ENCODE measurements around the gene TMEM63C. TPM values are rescaled to one million over a fixed set of nuclear protein-coding genes. Genes with fewer than 3 reads are reported as not detected.

TMEM63C gene
- total RNA-seq, 1 experiment from 2014 or later = 5.7 TPM

GRCh38 chr14:77246784-77247183 is 65.2 kb downstream of the TMEM63C start:
- Histone ChIP-seq H3K9me3 (ENCODE audit: control insufficient read depth in 1 of 2, insufficient read depth in 1 of 2, low read depth in 1 of 2, low read length in 2 of 2) (no peaks in the 10 kb centered on the region), H3K79me2 (ENCODE audit: insufficient read depth, low read length) (no peaks in the 10 kb centered on the region), H2AFZ (ENCODE audit: low read depth, low read length, poor library complexity, severe bottlenecking) (no peak overlapping the region), H3K27ac (ENCODE audit: low read depth, low read length) (no peak overlapping the region), H3K36me3 (ENCODE audit: control insufficient read depth in 1 of 2, insufficient read depth in 2 of 2, low read length in 2 of 2) (no peaks in the 10 kb centered on the region), H3K9me2 (ENCODE audit: insufficient read depth) (no peaks in the 10 kb centered on the region), H3K4me2 (ENCODE audit: low read length) (no peak overlapping the region), H4K20me1 (ENCODE audit: insufficient read depth) (no peaks in the 10 kb centered on the region), H3K4me3 (replicated peaks in 1 of 2; ENCODE audit: low read depth in 1 of 2, low read length in 2 of 2) (no peak overlapping the region), H3K27me3 (ENCODE audit: insufficient read depth, low read length) (no peaks in the 10 kb centered on the region), H3K4me1 (ENCODE audit: control insufficient read depth in 1 of 2, insufficient read depth in 2 of 2, low read length in 2 of 2) (no peaks in the 10 kb centered on the region), H3K9ac (ENCODE audit: low read length) (no peak overlapping the region)
- ChIA-PET POLR2A (no interaction called here), RAD21 (ENCODE audit: low non-redundant PET in 1 of 2, low total read pairs in 2 of 2, uncharacterized antibody in 2 of 2, unreplicated experiment in 2 of 2) (no interaction called here), CTCF (no interaction called here)
- DNase-seq (ENCODE audit: low read depth, low spot score) (no peak), ATAC-seq (no peak)
- BruUV-seq (replicated peaks) = no TSS peak
- TF ChIP-seq CTCF (IDR thresholded peaks at IDR 0.05 in 2 of 3, conservative IDR thresholded peaks at IDR 0.05 in 1 of 3; ENCODE audit: borderline replicate concordance in 1 of 3, insufficient read depth in 1 of 3, low read depth in 2 of 3, low read length in 2 of 3) (no peak), RAD21 (IDR thresholded peaks at IDR 0.05; ENCODE audit: low read depth) (no peak), MAX (IDR thresholded peaks at IDR 0.05) (no peak), ZFX (IDR thresholded peaks at IDR 0.05) (no peak)
- intact Hi-C loops (cut with micrococcal nuclease) = no loop called here

- Histone ChIP-seq H4K20me1 (ENCODE audit: insufficient read depth) (no peaks in the 10 kb centered on the region), H3K36me3 (ENCODE audit: control insufficient read depth in 1 of 2, insufficient read depth in 2 of 2, low read length in 2 of 2) (no peaks in the 10 kb centered on the region), H3K9me2 (ENCODE audit: insufficient read depth) (no peaks in the 10 kb centered on the region), H3K79me2 (ENCODE audit: insufficient read depth, low read length) (no peaks in the 10 kb centered on the region), H3K4me2 (ENCODE audit: low read length) (no peak overlapping the region), H3K27ac (ENCODE audit: low read depth, low read length) (no peak overlapping the region), H3K27me3 (ENCODE audit: insufficient read depth, low read length) (no peaks in the 10 kb centered on the region), H3K4me3 (replicated peaks in 1 of 2; ENCODE audit: low read depth in 1 of 2, low read length in 2 of 2) (no peak overlapping the region), H3K4me1 (ENCODE audit: control insufficient read depth in 1 of 2, insufficient read depth in 2 of 2, low read length in 2 of 2) (no peaks in the 10 kb centered on the region), H3K9me3 (ENCODE audit: control insufficient read depth in 1 of 2, insufficient read depth in 1 of 2, low read depth in 1 of 2, low read length in 2 of 2) (no peaks in the 10 kb centered on the region), H3K9ac (ENCODE audit: low read length) (no peak overlapping the region), H2AFZ (ENCODE audit: low read depth, low read length, poor library complexity, severe bottlenecking) (no peak overlapping the region)
- BruUV-seq (replicated peaks) = no TSS peak
- no peak for DNase-seq (ENCODE audit: low read depth, low spot score)
- ChIA-PET POLR2A (no interaction called here), CTCF (no interaction called here), RAD21 (ENCODE audit: low non-redundant PET in 1 of 2, low total read pairs in 2 of 2, uncharacterized antibody in 2 of 2, unreplicated experiment in 2 of 2) (no interaction called here)
- TF ChIP-seq ZBTB33 (IDR thresholded peaks at IDR 0.05; ENCODE audit: extremely low read depth, insufficient replicate concordance, low read length) (no peak), FOSL1 (IDR thresholded peaks at IDR 0.05; ENCODE audit: low read depth) (no peak), YY1 (IDR thresholded peaks at IDR 0.05; ENCODE audit: extremely low read depth, insufficient replicate concordance, low read depth, low read length) (no peak)
- intact Hi-C loops (cut with micrococcal nuclease) = no loop called here
- no peak for ATAC-seq
These were observed 67.1 kb downstream of the TMEM63C start for GRCh38 chr14:77248666-77249065.

Measured in HCT116 (cell line).